AG04450 (cell line): ENCODE data around the gene PPHLN1. TPM values are rescaled to one million over a fixed set of nuclear protein-coding genes. Genes with fewer than 3 reads are reported as not detected.

ENCODE experiments used
- CTCF ChIA-PET: fragments of 300-600, 350-600 bp; formaldehyde crosslinking; extraction: SDS; loops from one replicate; lab custom pipeline; 2022; ENCODE audit warnings: antibody characterized with exemption, inconsistent platforms; lab: Charles Lee
- POLR2A ChIA-PET: fragments of 350-600 bp; formaldehyde crosslinking; extraction: SDS; loops from one replicate; lab custom pipeline; 2021; ENCODE audit warnings: antibody characterized with exemption, inconsistent platforms; lab: Yijun Ruan, JAX
- DNase-seq: peaks from one replicate; pipeline ENCODE4 v3.0.0-alpha.2; 2011; ENCODE audit warnings: low read depth, low spot score
- H3K27ac ChIP-seq: one replicate; pipeline ENCODE4 v1.5.1; 2012; ENCODE audit warnings: low read depth, low read length, control low read depth
- H3K27me3 ChIP-seq: one replicate; pipeline ENCODE4 v1.6.0; 2012; ENCODE audit warnings: low read length; ENCODE audit not compliant: control insufficient read depth, insufficient read depth
- H3K4me3 ChIP-seq: 2 replicates; pipeline ENCODE4 v1.5.1; 2011; ENCODE audit warnings: mild to moderate bottlenecking, low read depth, low read length, control low read depth
- H3K9me3 ChIP-seq: 2 replicates; pipeline ENCODE4 v1.5.1; 2012; ENCODE audit warnings: low read length; ENCODE audit not compliant: control insufficient read depth, insufficient read depth
- CTCF ChIP-seq: IDR thresholded peaks from 2 replicates; pipeline ENCODE4 v1.5.1; 2011; ENCODE audit warnings: low read depth, low read length, control low read depth, inconsistent platforms
- polyA plus RNA-seq: library from polyadenylated mRNA; depleted of rRNA; stranded (reverse); fragments of >200 nt; gene quantifications from 2 replicates; pipeline ENCODE4 v1.2.3, GENCODE V29; 2011

PPHLN1 gene
- polyA plus RNA-seq, 1 experiment: 89.1 TPM

- H3K27me3 ChIP-seq: no peaks in the 10 kb centered on the region
- no peak overlapping the region for H3K4me3 ChIP-seq
- CTCF ChIA-PET: interaction anchor here (1.6 to 1.7 kb wide), 2 partner anchors 57 to 140 kb away, joined by 5 to 6 read pairs; no protein-coding TSS in a partner anchor
- no peak for DNase-seq
- POLR2A ChIA-PET: no interaction called here
- no peak for TF ChIP-seq CTCF
- no peaks in the 10 kb centered on the region for H3K9me3 ChIP-seq
- no peak overlapping the region for H3K27ac ChIP-seq
Observed at GRCh38 chr12:42428850-42429249, 102.9 kb downstream of the PPHLN1 start.

GRCh38 chr12:42432517-42433140 lies 106.7 kb downstream of the PPHLN1 start:
- no peaks in the 10 kb centered on the region for H3K9me3 ChIP-seq
- TF ChIP-seq CTCF: no peak
- H3K4me3 ChIP-seq: no peak overlapping the region
- DNase-seq: no peak
- no peaks in the 10 kb centered on the region for H3K27me3 ChIP-seq
- H3K27ac ChIP-seq: no peak overlapping the region
- ChIA-PET CTCF (interaction anchor here (1.1 kb wide), 1 partner anchor 61 kb away, joined by 3 read pairs; no protein-coding TSS in a partner anchor), POLR2A (no interaction called here)

- ChIA-PET POLR2A (no interaction called here), CTCF (no interaction called here)
- H3K4me3 ChIP-seq: no peak overlapping the region
- no peaks in the 10 kb centered on the region for H3K27me3 ChIP-seq
- H3K9me3 ChIP-seq: no peaks in the 10 kb centered on the region
- H3K27ac ChIP-seq: no peak overlapping the region
- no peak for DNase-seq
- no peak for TF ChIP-seq CTCF
Observed at GRCh38 chr12:42440608-42441007, 114.6 kb downstream of the PPHLN1 start.

- TF ChIP-seq CTCF: no peak
- ChIA-PET POLR2A (no interaction called here), CTCF (no interaction called here)
- Histone ChIP-seq H3K27ac (no peak overlapping the region), H3K4me3 (no peak overlapping the region), H3K9me3 (no peaks in the 10 kb centered on the region; the same call in 1 of the 2 replicates), H3K27me3 (no peaks in the 10 kb centered on the region)
- DNase-seq: no peak
Observed at GRCh38 chr12:42442311-42442759, 116.4 kb downstream of the PPHLN1 start.

- DNase-seq: no peak
- TF ChIP-seq CTCF: no peak
- H3K27ac ChIP-seq: no peak overlapping the region
- CTCF ChIA-PET: no interaction called here
- no peaks in the 10 kb centered on the region for H3K27me3 ChIP-seq
- POLR2A ChIA-PET: no interaction called here
- H3K4me3 ChIP-seq: no peak overlapping the region
- H3K9me3 ChIP-seq: no peaks in the 10 kb centered on the region; the same call in 1 of the 2 replicates
Observed at GRCh38 chr12:42442888-42443287, 116.9 kb downstream of the PPHLN1 start.
